22Rv1 (cell line): Measurements from ENCODE around the gene CFAP99.

ENCODE experiments used
- CTCF ChIP-seq: fragments of 450-650 bp; IDR thresholded peaks from 2 replicates; pipeline ENCODE4 v1.5.1; 2017; ENCODE audit warnings: mild to moderate bottlenecking
- ZFX ChIP-seq: fragments of 450-650 bp; IDR thresholded peaks from 2 replicates; pipeline ENCODE4 v1.6.1; 2017; ENCODE audit warnings: antibody characterized with exemption, borderline replicate concordance

GRCh38 chr4:2417765-2418649 is 748 bp upstream of the CFAP99 start, which contains the start of gene ZFYVE28:
- TF ChIP-seq CTCF (no peak), ZFX (no peak)
